ENCODE data around the gene RYR3.
"Not testable (repeated sequence)": the region's sequence is repeated elsewhere in the genome, so short reads cannot be mapped to it uniquely, and the experiment has no call there.

RYR3 gene

DNA sequence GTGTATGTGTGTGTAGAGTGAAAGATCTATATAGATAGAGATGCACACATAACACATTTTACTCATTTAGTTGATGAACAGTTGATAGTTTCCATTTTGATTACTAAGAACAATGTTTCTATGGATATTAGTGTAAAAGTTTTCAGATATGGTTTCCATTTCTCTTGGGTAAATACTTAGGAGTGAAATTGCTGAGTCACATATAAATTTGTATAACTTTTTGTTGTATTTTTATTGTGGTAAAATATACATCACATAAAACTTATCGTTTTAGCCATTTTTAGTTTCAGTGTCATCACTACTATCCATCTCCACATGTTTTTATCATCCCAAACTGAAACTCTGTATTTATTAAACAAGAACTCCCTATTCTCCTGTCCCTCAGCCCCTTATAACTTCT lies 258.3 kb downstream of the RYR3 start:
- DNase-seq (ENCODE audit: low read depth in 2 of 2, low spot score in 1 of 2): no peak

DNA sequence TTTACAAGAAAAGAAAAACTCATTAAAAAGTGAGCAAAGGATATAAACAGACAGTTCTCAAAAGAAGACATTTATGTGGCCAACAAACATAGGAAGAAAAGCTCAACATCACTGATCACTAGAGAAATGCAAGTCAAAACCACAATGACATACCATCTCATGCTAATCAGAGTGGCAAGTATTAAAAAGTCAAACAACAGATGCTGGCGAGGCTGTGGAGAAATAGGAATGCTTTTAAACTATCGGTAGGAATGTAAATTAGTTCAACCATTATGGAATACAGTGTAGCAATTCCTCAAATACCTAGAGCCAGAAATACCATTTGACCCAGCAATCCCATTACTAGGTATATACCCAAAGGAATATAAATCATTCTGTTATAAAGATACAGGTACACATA lies 267.1 kb downstream of the RYR3 start:
- DNase-seq (ENCODE audit: low read depth in 2 of 2, low spot score in 1 of 2): not testable (repeated sequence)

DNA sequence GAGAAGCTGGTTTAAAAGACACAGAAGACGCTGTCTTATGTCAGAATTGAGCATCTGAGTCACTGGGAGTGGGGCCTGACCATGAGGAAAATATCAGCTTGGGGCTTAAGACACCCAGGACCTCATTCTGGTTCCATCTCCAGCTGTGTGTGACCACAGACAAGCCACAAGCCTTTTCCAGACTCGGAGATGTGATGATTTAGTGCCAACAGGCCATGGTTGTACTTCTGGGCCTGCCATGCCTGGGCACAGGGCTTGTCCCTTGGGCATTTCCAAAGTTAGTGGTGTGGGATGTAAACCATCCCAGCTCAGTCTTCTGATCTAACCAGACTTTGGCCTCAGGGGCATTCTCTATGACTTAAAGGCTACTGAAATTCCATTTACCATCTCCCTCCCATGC lies 269.8 kb downstream of the RYR3 start:
- DNase-seq (ENCODE audit: low read depth in 2 of 2, low spot score in 1 of 2): no peak

DNA sequence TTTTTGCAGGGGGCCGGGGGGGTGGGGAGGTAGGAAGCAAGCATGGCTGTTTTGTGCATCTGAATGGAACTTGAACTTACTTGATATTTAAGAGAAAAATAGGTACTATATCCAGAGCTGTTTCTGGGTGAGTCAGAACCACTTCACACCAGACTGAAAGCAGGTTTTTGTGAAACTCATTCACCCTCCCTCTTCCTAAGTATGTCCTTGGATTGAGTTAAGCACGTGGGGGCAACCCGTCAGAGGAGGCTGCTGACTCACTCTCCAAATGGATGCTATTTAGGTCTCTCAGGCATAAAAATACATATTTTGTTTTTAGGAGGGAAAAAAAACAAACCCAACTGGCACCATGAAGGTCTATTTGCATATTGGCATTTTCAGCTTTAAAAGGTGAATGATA lies 270.3 kb downstream of the RYR3 start:
- no peak for DNase-seq (ENCODE audit: low read depth in 2 of 2, low spot score in 1 of 2)

DNA sequence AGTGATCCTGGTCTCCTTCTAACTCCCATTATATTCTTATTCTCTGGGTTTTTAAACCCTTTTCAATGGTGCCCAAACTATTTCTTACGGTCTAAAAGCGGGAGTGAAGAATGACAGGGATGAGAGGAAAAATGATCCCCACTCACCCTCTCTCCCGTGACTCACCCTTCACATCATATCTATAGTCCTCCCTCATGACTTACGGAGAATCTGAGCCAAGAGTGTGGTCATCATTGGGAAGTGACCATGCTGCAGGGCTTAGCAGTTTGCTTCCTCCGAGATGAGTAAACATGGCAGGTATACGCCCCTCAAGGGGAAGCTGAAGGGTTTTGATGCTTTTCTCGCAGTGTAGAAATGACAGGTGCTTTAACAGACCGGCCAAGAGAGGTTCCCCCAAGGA lies 274.0 kb downstream of the RYR3 start:
- DNase-seq (ENCODE audit: low read depth in 2 of 2, low spot score in 1 of 2): no peak

DNA sequence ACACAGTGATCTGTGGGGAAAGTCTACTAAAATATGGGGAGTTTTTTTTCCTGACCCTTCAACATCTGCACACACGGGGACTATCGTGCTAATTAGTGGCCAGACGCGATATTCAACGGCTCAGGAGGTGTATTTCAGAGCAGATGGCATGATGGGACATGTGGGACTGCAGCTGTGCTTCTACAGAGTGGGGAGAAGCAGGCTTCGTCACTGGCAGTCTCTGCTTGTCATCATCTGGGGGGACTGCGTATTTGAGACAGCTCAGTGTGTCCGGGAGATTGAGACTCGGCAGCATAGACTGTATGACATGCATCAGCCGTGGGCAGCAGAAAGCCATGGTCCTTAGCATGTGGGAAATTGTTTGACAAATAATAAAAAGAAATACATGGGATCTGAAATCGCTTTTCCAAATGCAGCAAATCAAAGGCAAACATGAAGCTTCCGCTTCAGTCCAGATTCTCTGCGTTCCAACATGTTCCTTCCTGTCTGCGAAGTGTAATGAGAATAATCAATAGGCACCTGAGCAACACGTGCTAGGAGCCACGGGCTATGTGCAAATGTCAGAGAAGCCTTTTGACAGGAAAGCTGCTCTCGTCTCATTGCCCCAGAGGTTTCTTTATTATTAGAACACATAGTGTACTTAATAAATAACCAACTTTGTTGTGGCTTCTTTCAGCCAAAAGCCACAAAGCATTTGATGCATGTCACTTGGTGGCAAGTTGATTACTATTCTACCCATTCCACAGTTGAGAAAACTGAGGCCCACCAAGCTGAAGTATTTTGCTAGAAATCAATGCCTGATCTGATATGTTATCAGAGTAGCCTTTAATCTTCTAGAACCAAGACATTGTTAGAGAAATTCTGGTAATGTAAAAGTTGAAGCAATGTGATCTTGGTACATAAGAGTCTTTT lies 276.3 kb downstream of the RYR3 start:
- no peak for DNase-seq (ENCODE audit: low read depth in 2 of 2, low spot score in 1 of 2)

DNA sequence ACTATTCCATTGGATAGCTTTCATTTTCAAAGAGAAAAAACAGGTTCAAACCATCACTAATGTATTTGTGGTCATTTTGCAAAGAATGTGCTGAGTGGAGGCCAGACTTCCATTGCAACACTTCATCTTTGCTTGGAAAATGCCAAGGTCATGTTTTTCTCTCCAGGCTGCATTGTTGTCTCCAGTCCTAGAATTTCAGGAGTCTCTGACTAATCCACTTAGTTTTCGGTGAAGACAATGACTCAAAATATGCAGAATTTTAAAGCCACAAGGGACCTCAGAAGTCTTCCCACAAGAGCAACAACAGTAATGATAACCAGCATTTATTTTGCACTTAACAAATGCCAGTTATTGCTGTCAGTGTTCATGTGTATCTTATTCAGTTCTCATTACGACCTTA lies 277.0 kb downstream of the RYR3 start:
- DNase-seq (ENCODE audit: low read depth in 2 of 2, low spot score in 1 of 2): no peak

DNA sequence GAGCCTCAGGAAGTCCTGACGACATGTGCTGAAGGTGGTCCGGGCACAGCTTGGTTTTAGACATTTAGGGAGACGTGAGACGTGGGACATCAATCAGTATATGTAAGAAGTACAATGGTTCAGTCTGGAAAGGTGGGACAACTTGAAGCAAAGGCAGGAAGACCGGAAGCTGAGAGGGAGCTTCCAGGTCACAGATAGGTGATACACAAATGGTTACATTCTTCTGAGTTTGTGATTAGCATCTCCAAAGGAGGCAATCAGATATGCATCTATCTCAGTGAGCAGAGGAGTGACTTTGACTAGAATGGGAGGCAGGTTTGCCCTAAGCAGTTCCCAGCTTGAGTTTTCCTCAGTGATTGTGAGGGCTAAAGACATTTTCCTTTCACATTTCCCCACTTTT lies 282.1 kb downstream of the RYR3 start:
- DNase-seq (ENCODE audit: low read depth in 2 of 2, low spot score in 1 of 2): no peak

DNA sequence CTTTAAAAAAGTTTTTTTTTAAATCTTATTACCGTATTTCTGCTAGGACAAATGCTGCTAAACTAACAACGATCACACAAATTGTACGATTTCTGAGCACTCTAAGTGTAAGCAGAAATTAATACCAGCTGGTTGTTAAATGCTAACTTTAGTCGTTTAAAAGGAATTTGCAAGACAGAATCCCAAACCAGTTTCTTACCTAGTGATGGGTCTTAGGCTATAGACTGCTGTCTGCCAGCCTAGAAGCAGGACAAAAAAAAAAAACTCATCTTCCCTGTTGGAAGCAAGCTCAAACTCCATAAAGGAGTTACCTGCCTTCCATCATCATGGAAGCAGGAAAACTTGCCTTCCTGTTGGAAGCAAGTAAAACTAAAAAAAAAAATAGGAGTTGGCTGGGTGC lies 287.6 kb downstream of the RYR3 start:
- not testable (repeated sequence) for DNase-seq (ENCODE audit: low read depth in 2 of 2, low spot score in 1 of 2)

DNA sequence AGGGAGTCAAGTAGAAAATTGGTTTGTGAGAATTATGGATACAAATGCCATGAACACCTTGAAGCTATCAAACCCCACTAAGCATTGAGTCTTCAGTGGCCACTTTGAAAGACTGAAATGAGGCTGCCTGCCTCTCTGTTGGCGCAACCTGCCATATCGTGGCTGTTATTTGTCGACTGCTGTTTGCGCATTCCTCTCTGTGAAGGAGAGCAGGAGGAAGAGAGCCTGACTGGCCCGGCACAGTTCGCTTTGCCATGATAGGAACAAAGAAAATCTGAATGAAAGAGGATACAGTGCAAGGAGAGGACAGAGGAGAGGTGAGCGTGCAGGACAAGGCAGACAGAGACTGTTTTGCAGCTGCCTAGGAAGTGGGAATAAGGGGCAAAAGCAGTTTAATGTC lies 289.4 kb downstream of the RYR3 start:
- no peak for DNase-seq (ENCODE audit: low read depth in 2 of 2, low spot score in 1 of 2)

DNA sequence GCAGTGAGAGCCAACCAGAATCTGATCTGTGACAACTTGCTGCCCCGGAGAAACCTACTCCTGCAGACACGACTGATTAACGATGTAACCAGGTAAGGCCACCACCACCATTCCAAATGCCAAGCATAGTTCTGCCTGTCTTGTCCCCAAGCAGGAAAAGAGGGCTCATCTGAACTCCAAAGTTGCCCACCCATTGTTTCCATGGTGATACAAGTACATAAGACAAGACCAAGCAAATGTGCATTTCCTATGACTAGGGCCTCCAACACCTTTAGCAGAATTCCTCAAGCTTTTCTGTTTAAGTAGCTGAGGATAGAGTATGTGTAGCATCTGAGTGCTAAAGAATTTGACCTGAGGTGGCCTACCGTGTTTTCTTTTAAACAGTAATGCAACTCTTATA lies 290.7 kb downstream of the RYR3 start:
- DNase-seq (ENCODE audit: low read depth in 2 of 2, low spot score in 1 of 2): no peak

DNA sequence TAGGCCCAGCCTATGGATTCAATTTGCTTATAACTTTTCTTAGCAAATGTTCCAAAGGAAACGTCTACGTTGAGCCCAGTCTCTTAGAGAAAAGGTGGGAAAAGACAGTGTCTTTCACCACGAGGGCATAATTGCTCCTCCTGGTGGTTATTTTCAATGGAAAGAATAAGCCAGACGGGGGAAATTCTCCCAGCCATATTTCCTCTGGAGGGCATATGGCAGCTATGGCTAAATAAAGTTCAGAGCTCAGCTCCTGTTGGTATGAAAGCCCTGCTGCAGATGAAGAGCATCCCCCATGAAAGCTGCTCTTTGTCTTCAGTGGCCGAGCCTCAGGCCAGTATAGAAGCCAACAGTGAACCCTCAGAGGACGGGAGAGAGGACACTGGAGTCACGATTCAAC lies 297.9 kb downstream of the RYR3 start:
- no peak for DNase-seq (ENCODE audit: low read depth in 2 of 2, low spot score in 1 of 2)

DNA sequence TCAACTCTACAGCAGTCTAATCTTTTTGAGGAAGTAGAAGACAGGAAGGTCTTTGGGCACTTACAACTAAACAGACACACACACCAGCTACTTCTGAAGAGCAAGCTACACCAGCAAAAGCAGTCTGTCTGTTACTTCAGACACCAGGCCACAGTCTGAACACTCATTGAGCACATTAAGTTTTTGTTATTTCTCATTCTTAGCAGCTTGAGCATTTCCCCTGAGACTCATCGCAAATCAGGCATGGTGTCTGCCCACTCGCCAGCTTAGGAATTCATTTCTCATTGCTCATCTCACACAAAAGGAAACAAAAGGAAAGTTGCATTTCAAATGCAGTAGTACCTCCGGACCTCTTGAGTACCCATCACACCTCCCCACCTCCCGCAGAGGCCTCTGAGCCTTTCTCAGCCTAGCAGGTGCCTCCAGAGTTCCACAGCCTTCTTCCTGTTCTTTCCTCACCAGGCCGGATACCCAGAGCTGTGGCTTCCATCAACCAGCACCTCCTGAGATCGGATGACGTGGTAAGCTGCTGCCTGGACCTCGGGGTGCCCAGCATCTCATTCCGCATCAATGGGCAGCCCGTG lies 302.0 kb downstream of the RYR3 start:
- DNase-seq (ENCODE audit: low read depth in 2 of 2, low spot score in 1 of 2): no peak

DNA sequence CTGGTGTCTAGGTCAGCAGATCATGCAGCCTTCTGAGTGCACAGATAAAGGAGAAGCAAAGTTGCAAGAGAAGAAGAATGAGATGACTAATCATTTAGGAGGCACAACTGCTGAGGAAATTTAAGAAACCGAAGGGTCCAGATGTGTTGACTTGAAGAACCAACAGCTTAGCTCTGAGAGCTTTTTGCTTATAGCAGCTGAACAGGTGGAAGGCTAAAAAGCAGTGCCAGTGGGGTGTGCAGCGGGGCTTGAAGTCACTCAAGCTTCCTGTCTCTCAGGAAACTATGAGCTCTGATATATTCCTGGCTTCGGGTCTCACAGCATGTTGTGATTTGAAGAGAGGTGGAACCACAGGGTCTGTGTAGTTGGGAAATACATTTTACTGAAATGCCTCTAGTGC lies 305.7 kb downstream of the RYR3 start:
- DNase-seq (ENCODE audit: low read depth in 2 of 2, low spot score in 1 of 2): no peak

DNA sequence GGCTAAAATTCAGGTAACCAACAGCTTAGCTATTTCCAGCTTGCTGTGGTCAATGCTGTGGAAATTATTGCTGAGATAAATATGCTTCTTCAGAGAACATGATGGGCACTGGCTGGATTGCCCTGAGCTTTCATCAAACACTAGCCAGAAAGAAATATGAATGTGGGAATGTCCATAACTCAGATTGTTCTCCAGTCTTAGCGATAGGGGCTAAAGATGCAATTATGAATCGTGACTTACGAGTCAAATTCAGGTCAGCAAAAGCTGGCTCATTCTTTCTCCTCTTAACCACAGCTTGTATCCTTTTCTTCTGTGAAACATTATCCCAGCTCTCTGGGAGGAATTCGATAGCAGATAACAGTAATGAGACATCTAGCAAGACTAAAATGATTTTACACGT lies 307.6 kb downstream of the RYR3 start:
- DNase-seq (ENCODE audit: low read depth in 2 of 2, low spot score in 1 of 2): no peak

DNA sequence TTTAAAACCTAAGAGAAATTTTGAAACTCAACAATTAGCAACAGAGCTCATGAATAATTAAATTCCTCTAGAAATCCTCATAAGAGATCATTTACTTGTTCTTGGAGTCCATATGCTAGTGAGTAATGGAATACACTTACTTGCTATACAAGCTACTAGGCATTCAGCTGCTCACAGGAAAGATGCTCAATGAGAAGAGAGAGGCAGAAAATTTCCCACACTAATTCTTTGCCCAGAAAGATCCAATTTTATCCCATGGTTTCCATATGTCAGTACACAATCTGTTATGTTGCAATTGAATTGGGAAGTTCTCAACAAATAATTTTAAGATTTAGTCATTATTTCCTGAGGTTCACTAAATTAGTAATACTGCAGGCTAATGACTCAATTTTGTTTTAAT lies 310.4 kb downstream of the RYR3 start:
- no peak for DNase-seq (ENCODE audit: low read depth in 2 of 2, low spot score in 1 of 2)

DNA sequence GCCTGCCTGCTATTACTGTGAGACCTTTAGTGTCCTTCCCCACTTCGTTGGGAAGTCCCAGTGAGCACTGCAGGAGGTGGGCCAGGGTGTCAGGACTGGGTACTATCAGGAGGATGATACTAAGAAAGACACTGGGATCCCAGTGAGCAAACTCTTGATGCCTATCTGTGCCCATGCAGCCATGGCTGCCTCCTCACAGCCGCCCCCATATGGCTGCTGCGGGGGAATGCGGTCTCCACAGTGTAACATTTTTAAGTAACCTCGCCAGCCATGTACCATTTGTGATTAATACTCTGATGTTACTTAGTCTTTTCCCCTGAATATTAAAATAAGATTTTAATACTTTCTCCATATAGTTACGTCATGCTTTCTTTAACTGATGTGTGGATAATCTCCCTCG lies 312.2 kb downstream of the RYR3 start:
- DNase-seq (ENCODE audit: low read depth in 2 of 2, low spot score in 1 of 2): no peak

DNA sequence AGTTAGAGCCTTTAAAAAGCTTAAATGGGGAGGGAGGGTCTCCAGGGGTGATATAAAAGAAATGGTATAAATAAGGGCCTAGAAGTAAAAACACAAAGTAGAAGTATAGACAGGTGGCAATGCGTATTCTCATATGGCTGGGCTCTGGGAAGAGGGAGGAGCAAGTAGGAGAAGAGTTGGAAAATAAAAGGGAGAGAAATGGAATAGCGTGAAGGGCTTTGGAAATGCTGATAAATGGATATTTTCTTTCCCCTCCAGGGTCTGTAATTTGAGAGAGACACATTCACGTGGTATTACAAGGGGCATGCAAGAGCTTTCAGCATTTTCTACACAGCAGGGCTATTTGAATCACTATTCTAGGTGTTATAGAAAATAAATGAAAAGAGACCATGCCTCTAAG lies 313.7 kb downstream of the RYR3 start:
- no peak for DNase-seq (ENCODE audit: low read depth in 2 of 2, low spot score in 1 of 2)

DNA sequence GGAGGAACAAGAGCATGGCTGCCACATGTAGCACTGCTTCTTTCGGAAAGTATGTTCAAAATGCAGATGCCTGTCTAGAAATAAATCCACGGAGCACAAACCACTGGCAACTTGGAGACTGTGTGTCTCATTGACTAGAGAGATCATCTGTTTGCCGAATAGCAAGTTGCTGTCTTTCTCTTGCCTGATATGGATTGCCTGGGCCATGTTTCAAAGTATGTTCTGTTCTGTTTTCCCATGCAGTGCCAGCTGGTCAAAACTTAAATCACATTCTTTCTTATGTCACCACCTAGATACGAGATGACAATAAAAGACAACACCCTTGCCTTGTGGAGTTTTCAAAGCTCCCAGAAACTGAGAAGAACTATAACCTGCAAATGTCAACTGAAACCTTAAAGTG lies 318.9 kb downstream of the RYR3 start:
- DNase-seq (ENCODE audit: low read depth in 2 of 2, low spot score in 1 of 2): no peak

DNA sequence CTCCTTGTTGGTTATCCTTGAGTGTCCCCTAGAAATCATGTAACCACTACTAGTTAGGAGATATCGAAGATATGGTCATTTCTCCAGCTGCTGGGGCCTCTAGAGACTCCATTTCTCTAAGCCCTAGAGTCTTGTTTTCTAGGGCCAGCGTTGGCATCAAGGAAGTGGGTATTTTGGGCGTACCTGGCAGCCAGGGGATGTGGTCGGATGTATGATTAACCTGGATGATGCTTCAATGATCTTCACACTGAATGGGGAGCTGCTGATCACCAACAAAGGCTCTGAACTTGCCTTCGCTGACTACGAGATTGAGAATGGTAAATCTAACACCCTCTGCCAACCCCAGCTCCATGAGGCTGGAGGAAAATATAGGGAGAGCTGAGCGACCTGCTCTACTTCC lies 325.5 kb downstream of the RYR3 start:
- DNase-seq (ENCODE audit: low read depth in 2 of 2, low spot score in 1 of 2): no peak

DNA sequence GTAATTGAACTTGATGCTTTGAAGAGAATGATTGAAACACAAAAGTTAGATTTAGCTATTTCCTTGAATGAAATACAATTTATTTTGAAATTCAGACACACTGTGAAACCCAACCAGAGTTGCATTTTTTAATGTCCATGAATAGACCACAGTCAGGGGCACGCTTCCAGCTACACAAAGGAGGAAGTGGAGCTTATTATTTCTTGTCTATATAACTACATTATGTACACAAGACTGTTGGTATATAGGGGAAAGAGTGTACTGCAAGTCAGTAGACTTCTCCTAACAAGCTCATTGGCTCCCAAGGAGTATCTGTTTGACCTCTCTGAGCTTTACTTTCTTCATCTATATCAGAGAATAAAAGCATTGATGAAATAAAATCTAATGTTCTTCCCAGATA lies 326.2 kb downstream of the RYR3 start:
- no peak for DNase-seq (ENCODE audit: low read depth in 2 of 2, low spot score in 1 of 2)

DNA sequence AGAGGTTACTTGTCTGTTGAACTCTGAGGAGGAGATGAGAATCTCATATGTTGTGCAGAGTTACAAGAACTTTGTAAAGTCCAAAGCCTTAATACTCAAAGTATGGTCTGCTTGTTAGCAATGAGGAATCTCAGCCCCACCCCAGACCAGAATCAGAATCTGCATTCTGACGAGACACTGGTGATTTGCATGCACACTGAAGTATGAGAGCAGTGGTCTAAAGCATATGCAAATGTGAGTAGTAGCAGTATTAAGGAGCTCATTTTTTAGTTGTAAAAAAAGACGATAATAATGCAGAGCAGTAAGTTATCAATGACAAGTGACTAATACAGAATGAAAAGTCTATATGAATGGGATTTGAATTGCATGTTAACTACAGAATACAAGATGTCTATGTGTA lies 327.7 kb downstream of the RYR3 start:
- no peak for DNase-seq (ENCODE audit: low read depth in 2 of 2, low spot score in 1 of 2)

DNA sequence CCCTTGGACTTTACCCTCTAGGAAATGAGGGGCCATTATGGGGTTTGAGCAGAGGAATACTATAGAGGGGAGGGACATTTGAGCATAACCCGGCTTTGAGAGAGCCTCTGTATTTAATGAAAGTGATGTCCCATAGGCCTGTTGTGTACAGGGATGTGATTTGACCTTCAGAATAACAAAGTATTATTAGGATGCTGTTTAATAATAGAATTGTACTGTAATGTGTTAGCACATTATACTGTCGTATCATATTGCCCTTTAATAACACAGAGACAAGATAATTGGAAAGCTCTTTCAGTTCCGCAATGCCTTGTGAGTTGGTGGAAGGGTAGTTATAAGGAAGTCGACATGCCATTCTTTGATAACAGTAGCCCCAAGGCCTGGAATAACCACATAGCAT lies 328.3 kb downstream of the RYR3 start:
- DNase-seq (ENCODE audit: low read depth in 2 of 2, low spot score in 1 of 2): no peak
